ENCODE results near the gene IL6. TPM values are rescaled to one million over a fixed set of nuclear protein-coding genes. Genes with fewer than 3 reads are reported as not detected.

The IL6 gene
- total RNA-seq, 1 experiment from 2014 or later, result 0.85 TPM

DNA sequence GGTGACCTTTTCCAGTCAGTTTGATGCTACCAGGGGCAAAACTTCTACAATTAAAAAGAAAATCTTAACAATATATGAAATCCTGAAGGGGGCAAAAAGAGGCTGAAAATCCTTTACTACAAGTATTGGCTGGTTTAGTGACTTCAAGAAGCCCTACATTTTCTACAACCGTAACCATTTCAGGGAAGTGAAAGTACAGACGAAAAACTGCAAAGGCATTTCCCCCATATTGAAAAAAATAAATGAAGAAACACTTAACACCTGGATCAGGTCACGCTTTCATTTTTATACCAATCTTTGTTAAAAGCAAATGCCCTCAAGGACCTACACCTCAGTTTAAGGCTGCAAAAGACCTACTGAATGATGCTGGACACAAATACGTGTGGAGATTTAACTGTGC is 38.6 kb downstream of the IL6 start:
- WGBS (ENCODE audit: extremely low coverage, insufficient read length, low lambda C conversion rate), result no CpG with 5 or more reads among the region's 4 CpGs
- Histone ChIP-seq H3K4me2 (ENCODE audit: insufficient read depth, insufficient read length, low read length) (no peak overlapping the region), H4K91ac (ENCODE audit: insufficient read length, low read depth, low read length) (no peak overlapping the region), H2BK120ac (ENCODE audit: low read depth, low read length, poor library complexity, severe bottlenecking) (no peak overlapping the region), H3K56ac (ENCODE audit: insufficient read length, low read depth, low read length) (no peak overlapping the region), H2BK20ac (ENCODE audit: low read depth, low read length, poor library complexity, severe bottlenecking) (no peak overlapping the region), H4K5ac (ENCODE audit: insufficient read length, low read depth, low read length) (no peak overlapping the region), H3K18ac (ENCODE audit: insufficient read length, low read depth, low read length) (no peak overlapping the region), H2BK5ac (ENCODE audit: insufficient read length, low read length) (no peak overlapping the region), H4K20me1 (ENCODE audit: control insufficient read depth, insufficient read depth, insufficient read length) (no peaks in the 10 kb centered on the region), H3K27ac (ENCODE audit: insufficient read length, low read depth, low read length) (no peak overlapping the region), H3K79me1 (ENCODE audit: insufficient read depth, low read depth, low read length, poor library complexity, severe bottlenecking) (no peaks in the 10 kb centered on the region), H2BK15ac (ENCODE audit: low read depth, low read length) (no peak overlapping the region), H3K4me1 (ENCODE audit: insufficient read depth, low read length) (no peaks in the 10 kb centered on the region), H3K9ac (ENCODE audit: extremely low read depth, insufficient read length, low read length) (no peak overlapping the region), H2AFZ (ENCODE audit: low read length) (no peak overlapping the region), H2AK5ac (ENCODE audit: insufficient read length, low read length) (no peak overlapping the region), H4K8ac (replicated peaks; ENCODE audit: insufficient read length, low read depth, low read length) (no peak overlapping the region), H3K23ac (ENCODE audit: insufficient read length, low read depth, low read length) (no peak overlapping the region), H3K27me3 (ENCODE audit: insufficient read depth, low read length) (no peaks in the 10 kb centered on the region), H3K4ac (ENCODE audit: low read depth, low read length) (no peak overlapping the region), H3K9me3 (ENCODE audit: control insufficient read depth, low read depth, low read length) (no peaks in the 10 kb centered on the region), H3K23me2 (ENCODE audit: insufficient read length, low read depth, low read length, poor library complexity, severe bottlenecking) (no peaks in the 10 kb centered on the region), H3K79me2 (ENCODE audit: insufficient read depth, low read length) (no peaks in the 10 kb centered on the region), H2BK12ac (ENCODE audit: insufficient read length, low read depth, low read length) (no peak overlapping the region), H3T11ph (ENCODE audit: low read length) (no peak overlapping the region), H3K14ac (ENCODE audit: insufficient read depth, low read length) (no peak overlapping the region)
- H3K27ac Mint-ChIP-seq, result no peak overlapping the region
- no peaks in the 10 kb centered on the region for H3K27me3 Mint-ChIP-seq (ENCODE audit: low read depth)
- H3K9me3 Mint-ChIP-seq, result peaks cover under 1 to 3% of the 10 kb centered on the region in 2 experiments; a peak in 4 of 5 replicates
- DNase-seq, result no peak
- no peak overlapping the region for H3K4me3 Mint-ChIP-seq
- no peaks in the 10 kb centered on the region for H3K36me3 Mint-ChIP-seq (ENCODE audit: insufficient read depth in 1 of 3, low read depth in 3 of 3)
- TF ChIP-seq CTCF (conservative IDR thresholded peaks at IDR 0.05), result no peak
- H3K4me1 Mint-ChIP-seq, result no peaks in the 10 kb centered on the region

Measured in H9 (cell line).